ENCODE measurements around the gene TRIM14. TPM values are rescaled to one million over a fixed set of nuclear protein-coding genes. Genes with fewer than 3 reads are reported as not detected.
"Not testable (repeated sequence)": the region's sequence is repeated elsewhere in the genome, so short reads cannot be mapped to it uniquely, and the experiment has no call there.

Gene TRIM14
- total RNA-seq, 1 experiment from 2014 or later, result 20.2 TPM

DNA sequence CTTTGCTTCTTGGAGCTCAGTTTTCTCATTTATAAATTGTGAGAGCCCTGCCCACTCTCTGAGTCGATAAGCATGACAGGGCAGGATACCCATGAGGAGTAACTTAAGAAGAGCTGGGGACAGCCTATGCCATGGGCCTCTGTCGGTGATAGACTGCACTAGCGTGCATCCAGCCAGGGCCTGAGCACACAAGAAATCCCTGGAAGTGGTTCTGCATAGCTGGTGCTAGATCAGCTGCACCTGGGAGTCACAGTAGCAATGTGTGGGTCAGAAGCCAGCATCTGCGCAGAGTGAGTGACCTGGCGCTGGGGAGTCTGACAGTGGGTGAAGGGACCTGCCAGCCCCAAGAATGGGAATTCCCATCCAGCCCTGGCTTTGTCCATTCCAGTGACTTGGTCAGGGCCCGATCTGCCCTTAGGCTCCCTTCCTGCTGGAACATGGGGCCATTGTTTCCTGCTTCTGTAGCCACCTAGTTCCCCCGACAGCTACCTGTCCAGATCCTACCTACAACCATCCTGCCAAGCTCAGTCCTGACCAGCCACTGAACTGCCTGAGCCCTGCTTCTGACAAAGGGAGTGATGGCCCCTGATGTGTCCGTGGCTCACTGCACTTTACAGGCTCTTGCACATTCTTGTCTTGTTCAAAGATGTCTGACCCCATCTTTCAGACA is 98.4 kb downstream of the TRIM14 start:
- CTCF ChIA-PET, result interaction anchor here (0.5 to 0.6 kb wide), 2 partner anchors 9 to 1549 kb away, joined by 4 to 5 read pairs; no protein-coding TSS in a partner anchor
- intact Hi-C loops (cut with micrococcal nuclease; ENCODE audit: unreplicated experiment), result no loop called here
- no peaks in the 10 kb centered on the region for H3K4me1 ChIP-seq (replicated peaks; ENCODE audit: insufficient read depth)
- TF ChIP-seq EZH2 (IDR thresholded peaks at IDR 0.05; ENCODE audit: low read depth), result no peak
- TF ChIP-seq, protein P1, sequence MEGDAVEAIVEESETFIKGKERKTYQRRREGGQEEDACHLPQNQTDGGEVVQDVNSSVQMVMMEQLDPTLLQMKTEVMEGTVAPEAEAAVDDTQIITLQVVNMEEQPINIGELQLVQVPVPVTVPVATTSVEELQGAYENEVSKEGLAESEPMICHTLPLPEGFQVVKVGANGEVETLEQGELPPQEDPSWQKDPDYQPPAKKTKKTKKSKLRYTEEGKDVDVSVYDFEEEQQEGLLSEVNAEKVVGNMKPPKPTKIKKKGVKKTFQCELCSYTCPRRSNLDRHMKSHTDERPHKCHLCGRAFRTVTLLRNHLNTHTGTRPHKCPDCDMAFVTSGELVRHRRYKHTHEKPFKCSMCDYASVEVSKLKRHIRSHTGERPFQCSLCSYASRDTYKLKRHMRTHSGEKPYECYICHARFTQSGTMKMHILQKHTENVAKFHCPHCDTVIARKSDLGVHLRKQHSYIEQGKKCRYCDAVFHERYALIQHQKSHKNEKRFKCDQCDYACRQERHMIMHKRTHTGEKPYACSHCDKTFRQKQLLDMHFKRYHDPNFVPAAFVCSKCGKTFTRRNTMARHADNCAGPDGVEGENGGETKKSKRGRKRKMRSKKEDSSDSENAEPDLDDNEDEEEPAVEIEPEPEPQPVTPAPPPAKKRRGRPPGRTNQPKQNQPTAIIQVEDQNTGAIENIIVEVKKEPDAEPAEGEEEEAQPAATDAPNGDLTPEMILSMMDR (conservative IDR thresholded peaks at IDR 0.05), result no peak
- no TSS peak for BruUV-seq (replicated peaks)
- no peaks in the 10 kb centered on the region for H3K27me3 ChIP-seq (ENCODE audit: insufficient read depth, low read depth)
- H3K4me3 ChIP-seq, result no peak overlapping the region
- peaks cover 8% of the 10 kb centered on the region; the same call in 1 of the 2 replicates for H4K20me1 ChIP-seq (ENCODE audit: insufficient read depth)
- no peak overlapping the region for H3K4me2 ChIP-seq
- POLR2A ChIA-PET (ENCODE audit: unreplicated experiment), result no interaction called here
- no peaks in the 10 kb centered on the region for H3K9me2 ChIP-seq (ENCODE audit: insufficient read depth)
- H2AFZ ChIP-seq, result no peak overlapping the region
- DNase-seq, result no peak
- peaks cover 42% of the 10 kb centered on the region; the same call in 1 of the 2 replicates for H3F3A ChIP-seq (ENCODE audit: insufficient read depth, low read depth)
- H3K79me2 ChIP-seq (ENCODE audit: low read depth), result no peaks in the 10 kb centered on the region
- 0 out of 2 replicates have a peak, but pooled peaks cover 4% of the 10 kb centered on the region for H3K36me3 ChIP-seq (ENCODE audit: low read depth)
- H3K27ac ChIP-seq, result no peak overlapping the region
- no peaks in the 10 kb centered on the region for H3K9me3 ChIP-seq (ENCODE audit: insufficient read depth, low read depth)

DNA sequence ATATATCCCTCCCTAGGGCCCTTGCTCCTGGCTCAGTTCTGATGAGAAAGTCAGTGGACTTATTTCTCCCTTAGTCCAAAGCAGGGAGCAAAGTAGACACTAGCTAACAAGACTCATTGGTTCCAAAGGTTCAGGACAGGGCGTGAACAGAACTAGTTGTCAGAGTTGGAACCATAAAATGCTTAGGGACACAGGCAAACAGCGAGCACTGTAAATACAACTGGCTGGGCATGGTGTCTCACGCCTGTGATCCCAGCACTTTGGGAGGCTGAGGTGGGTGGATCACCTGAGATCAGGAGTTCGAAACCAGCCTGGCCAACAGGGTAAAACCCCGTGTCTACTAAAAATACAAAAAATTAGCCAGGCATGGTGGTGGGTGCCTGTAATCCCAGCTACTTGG is 99.2 kb downstream of the TRIM14 start:
- H4K20me1 ChIP-seq (ENCODE audit: insufficient read depth); H3K79me2 ChIP-seq (ENCODE audit: low read depth); H3K27me3 ChIP-seq (ENCODE audit: insufficient read depth, low read depth); CTCF ChIA-PET; H3K9me3 ChIP-seq (ENCODE audit: insufficient read depth, low read depth); BruUV-seq (replicated peaks); H3K27ac ChIP-seq; POLR2A ChIA-PET (ENCODE audit: unreplicated experiment); H3K4me2 ChIP-seq; DNase-seq; H3K4me1 ChIP-seq (replicated peaks; ENCODE audit: insufficient read depth); H3K9me2 ChIP-seq (ENCODE audit: insufficient read depth); H2AFZ ChIP-seq; H3K4me3 ChIP-seq: not testable (repeated sequence)
- H3K36me3 ChIP-seq (ENCODE audit: low read depth), result peaks cover 11% of the 10 kb centered on the region
- intact Hi-C loops (cut with micrococcal nuclease; ENCODE audit: unreplicated experiment), result loop anchor here (10.0 kb wide), 1 partner anchor 345 kb away; no protein-coding TSS in a partner anchor
- H3F3A ChIP-seq (ENCODE audit: insufficient read depth, low read depth), result peaks cover 49% of the 10 kb centered on the region; the same call in 1 of the 2 replicates

Other genes with a start within 250 kb of the TRIM14 start
- 12.0 and 15.8 TPM in 2 replicates for gene TRMO, start 196.7 kb downstream of the TRIM14 start, total RNA-seq (2021)
- not detected in 2 replicates for gene HEMGN, start 181.1 kb downstream of the TRIM14 start, total RNA-seq (2021)
- 280 and 284 TPM in 2 replicates for gene ANP32B, start 135.9 kb downstream of the TRIM14 start, total RNA-seq (2021)
- 74.6 and 84.9 TPM in 2 replicates for gene NANS, start 62.5 kb downstream of the TRIM14 start, total RNA-seq (2021)
- 19.5 and 19.8 TPM in 2 replicates for gene CORO2A, start 73.4 kb upstream of the TRIM14 start, total RNA-seq (2021)
- gene TBC1D2, start 136.4 kb upstream of the TRIM14 start, total RNA-seq (2021), result 42.9 and 44.7 TPM in 2 replicates